OCI-LY7 (cell line): ENCODE data around the gene MAEA. TPM values are rescaled to one million over a fixed set of nuclear protein-coding genes. Genes with fewer than 3 reads are reported as not detected.
A peak's percentile ranks its signal among the peaks of the same experiment; 100 is the strongest.

Experiments used
- BruUV-seq: library from RNA; stranded (reverse); fragments of 400-500 nt; replicated peaks from 2 replicates; lab custom pipeline; 2021; lab: Mats Ljungman, UMichigan
- CTCF ChIA-PET: fragments of 300-600 bp; sonication (Branson Sonifier 250); formaldehyde crosslinking; loops from one replicate; lab custom pipeline; 2022; ENCODE audit warnings: antibody characterized with exemption; ENCODE audit not compliant: unreplicated experiment; lab: Charles Lee
- POLR2A ChIA-PET: fragments of 300-600 bp; sonication (Branson Sonifier 250); formaldehyde crosslinking; loops from one replicate; lab custom pipeline; 2022; ENCODE audit warnings: antibody characterized with exemption; lab: Charles Lee
- DNase-seq: peaks from one replicate; pipeline ENCODE4 v3.0.0-alpha.2; 2015; ENCODE audit warnings: low spot score
- H2AFZ ChIP-seq: fragments of 200-600 bp; sonication (generic), shearing (Covaris generic); 2 replicates; pipeline ENCODE4 v1.6.1; 2014; ENCODE audit warnings: mild to moderate bottlenecking, antibody characterized with exemption, low read length, moderate library complexity
- H3K27ac ChIP-seq: fragments of 200-600 bp; sonication (generic); 2 replicates; pipeline ENCODE4 v1.5.1; 2014; ENCODE audit warnings: mixed run types, low read depth, mild to moderate bottlenecking, moderate library complexity, low read length, inconsistent platforms; ENCODE audit not compliant: poor library complexity, severe bottlenecking
- H3K36me3 ChIP-seq: fragments of 200-600 bp; sonication (generic); 2 replicates; pipeline ENCODE4 v1.6.1; 2014; ENCODE audit warnings: mild to moderate bottlenecking, antibody characterized with exemption, low read length, moderate library complexity, mixed read lengths; ENCODE audit not compliant: insufficient read depth
- H3K4me1 ChIP-seq: fragments of 200-600 bp; sonication (generic); 2 replicates; pipeline ENCODE4 v1.5.1; 2014; ENCODE audit warnings: mild to moderate bottlenecking, low read length; ENCODE audit not compliant: insufficient read depth, poor library complexity, severe bottlenecking
- H3K4me2 ChIP-seq: fragments of 200-600 bp; sonication (generic); 2 replicates; pipeline ENCODE4 v1.6.1; 2014; ENCODE audit warnings: mild to moderate bottlenecking, low read length
- H3K4me3 ChIP-seq: fragments of 200-600 bp; sonication (generic); 2 replicates; pipeline ENCODE4 v1.5.1; 2014; ENCODE audit warnings: mild to moderate bottlenecking, low read depth, low read length; ENCODE audit not compliant: poor library complexity, severe bottlenecking
- H3K79me2 ChIP-seq: fragments of 200-600 bp; sonication (generic); 2 replicates; pipeline ENCODE4 v1.6.1; 2016; ENCODE audit warnings: low read depth, mild to moderate bottlenecking, low read length, moderate library complexity, mixed read lengths; ENCODE audit not compliant: insufficient read depth
- H3K9me2 ChIP-seq: fragments of 200-600 bp; sonication (generic); 2 replicates; pipeline ENCODE4 v1.6.1; 2016; ENCODE audit warnings: mild to moderate bottlenecking, low read length, mixed read lengths; ENCODE audit not compliant: insufficient read depth
- H3K9me3 ChIP-seq: fragments of 200-600 bp; sonication (generic); 2 replicates; pipeline ENCODE4 v1.6.1; 2014; ENCODE audit warnings: mild to moderate bottlenecking, mixed run types, low read length, mixed read lengths
- H4K20me1 ChIP-seq: fragments of 200-600 bp; sonication (generic); 2 replicates; pipeline ENCODE4 v1.6.1; 2014; ENCODE audit warnings: mild to moderate bottlenecking, antibody characterized with exemption, low read length, moderate library complexity, mixed read lengths; ENCODE audit not compliant: insufficient read depth
- EZH2phosphoT487 ChIP-seq: fragments of 200-600 bp; sonication (generic); IDR thresholded peaks from 2 replicates; pipeline ENCODE4 v1.6.1; 2018; ENCODE audit warnings: low read depth, borderline replicate concordance, mild to moderate bottlenecking, mixed run types, antibody characterized with exemption, low read length, moderate library complexity, mixed read lengths
- intact Hi-C: fragments of 100-400 bp; cut with micrococcal nuclease; formaldehyde crosslinking; loops from one replicate; pipeline ENCODE4 v1.10.0; 2022; ENCODE audit not compliant: unreplicated experiment
- total RNA-seq, 2 experiments: library from RNA; depleted of rRNA in 1 of 2; stranded (reverse); fragments of >200 nt in 1 of 2; shearing (Covaris generic) in 1 of 2; gene quantifications; 2 replicates each; pipeline ENCODE4 v1.2.3, GENCODE V29; 2014 to 2022
- TF ChIP-seq, protein P1 (sequence below): fragments of 200-600 bp; sonication (generic); conservative IDR thresholded peaks from 2 replicates; pipeline ENCODE4 v1.5.1; 2014; ENCODE audit warnings: mild to moderate bottlenecking, antibody characterized with exemption, low read length, moderate library complexity, mixed read lengths

Gene MAEA
- total RNA-seq, 2 experiments from 2014 or later: 53.2 to 59.3 TPM

- H2AFZ ChIP-seq: no peak overlapping the region
- no peak overlapping the region for H3K4me2 ChIP-seq
These were observed 62.3 kb downstream of the MAEA start for GRCh38 chr4:1351854-1352566.

DNA sequence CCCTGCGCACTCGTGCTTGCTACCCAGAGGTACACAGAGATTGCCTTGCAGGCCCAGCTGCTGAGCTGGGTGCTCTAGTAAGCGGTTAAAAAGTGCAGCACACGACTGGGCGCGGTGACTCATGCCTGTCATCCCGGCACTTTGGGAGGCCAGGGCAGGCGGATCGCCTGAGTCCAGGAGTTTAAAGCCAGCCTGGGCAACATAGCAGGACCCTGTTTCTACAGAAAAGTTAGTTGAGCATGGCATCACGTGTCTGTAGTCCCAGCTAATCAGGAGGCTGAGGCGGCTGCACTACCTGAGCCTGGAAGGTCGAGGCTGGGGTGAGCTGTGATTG lies 62.8 kb downstream of the MAEA start:
- H3K79me2 ChIP-seq: peaks cover 17% of the 10 kb centered on the region; the same call in 1 of the 2 replicates
- H3K4me1 ChIP-seq: peaks cover 16% of the 10 kb centered on the region
- H3K9me2 ChIP-seq: no peaks in the 10 kb centered on the region
- H3K4me2 ChIP-seq: no peak overlapping the region
- ChIA-PET CTCF (no interaction called here), POLR2A (no interaction called here)
- H2AFZ ChIP-seq: no peak overlapping the region
- intact Hi-C loops: no loop called here
- no peaks in the 10 kb centered on the region for H3K9me3 ChIP-seq
- H4K20me1 ChIP-seq: peaks cover 5% of the 10 kb centered on the region
- H3K36me3 ChIP-seq: peaks cover 54% of the 10 kb centered on the region
- H3K4me3 ChIP-seq: no peak overlapping the region
- no peak overlapping the region for H3K27ac ChIP-seq
- BruUV-seq: no TSS peak
- no peak for DNase-seq
- TF ChIP-seq, protein P1, sequence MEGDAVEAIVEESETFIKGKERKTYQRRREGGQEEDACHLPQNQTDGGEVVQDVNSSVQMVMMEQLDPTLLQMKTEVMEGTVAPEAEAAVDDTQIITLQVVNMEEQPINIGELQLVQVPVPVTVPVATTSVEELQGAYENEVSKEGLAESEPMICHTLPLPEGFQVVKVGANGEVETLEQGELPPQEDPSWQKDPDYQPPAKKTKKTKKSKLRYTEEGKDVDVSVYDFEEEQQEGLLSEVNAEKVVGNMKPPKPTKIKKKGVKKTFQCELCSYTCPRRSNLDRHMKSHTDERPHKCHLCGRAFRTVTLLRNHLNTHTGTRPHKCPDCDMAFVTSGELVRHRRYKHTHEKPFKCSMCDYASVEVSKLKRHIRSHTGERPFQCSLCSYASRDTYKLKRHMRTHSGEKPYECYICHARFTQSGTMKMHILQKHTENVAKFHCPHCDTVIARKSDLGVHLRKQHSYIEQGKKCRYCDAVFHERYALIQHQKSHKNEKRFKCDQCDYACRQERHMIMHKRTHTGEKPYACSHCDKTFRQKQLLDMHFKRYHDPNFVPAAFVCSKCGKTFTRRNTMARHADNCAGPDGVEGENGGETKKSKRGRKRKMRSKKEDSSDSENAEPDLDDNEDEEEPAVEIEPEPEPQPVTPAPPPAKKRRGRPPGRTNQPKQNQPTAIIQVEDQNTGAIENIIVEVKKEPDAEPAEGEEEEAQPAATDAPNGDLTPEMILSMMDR: no peak
- TF ChIP-seq EZH2phosphoT487: no peak

More at GRCh38 chr4:1351854-1352566, 62.3 kb downstream of the MAEA start:
- H3K9me3 ChIP-seq: no peaks in the 10 kb centered on the region
- DNase-seq: peak; percentile 79
- intact Hi-C loops: loop anchor here (1.0 kb wide), 1 partner anchor 222 kb away; no protein-coding TSS in a partner anchor
- peaks cover 54% of the 10 kb centered on the region for H3K36me3 ChIP-seq
- H3K4me1 ChIP-seq: peaks cover 16% of the 10 kb centered on the region
- no peaks in the 10 kb centered on the region for H3K9me2 ChIP-seq
- H3K79me2 ChIP-seq: peaks cover 17% of the 10 kb centered on the region; the same call in 1 of the 2 replicates
- H4K20me1 ChIP-seq: peaks cover 5% of the 10 kb centered on the region
- TF ChIP-seq, protein P1: peak; percentile 88
- no peak for TF ChIP-seq EZH2phosphoT487
- POLR2A ChIA-PET: no interaction called here
- CTCF ChIA-PET: no interaction called here
- no peak overlapping the region for H3K27ac ChIP-seq
- BruUV-seq: no TSS peak
- H3K4me3 ChIP-seq: no peak overlapping the region
